NCI-H1048 (cell line): ENCODE measurements around the gene MNX1.

Experiments
- DNase-seq: peaks from one replicate; lab custom pipeline; 2025; lab: John Stamatoyannopoulos, UW

The MNX1 gene

GRCh38 chr7:157014635-157015555, 4.4 kb upstream of the MNX1 start:
- DNase-seq, result no peak

GRCh38 chr7:157013602-157014549, 3.4 kb upstream of the MNX1 start:
- no peak for DNase-seq

- no peak for DNase-seq
Measured at GRCh38 chr7:157013101-157013500, 2.6 kb upstream of the MNX1 start.

GRCh38 chr7:157012113-157012547, 1.7 kb upstream of the MNX1 start:
- DNase-seq, result no peak

- no peak for DNase-seq
Measured at GRCh38 chr7:157011333-157012112, 1.1 kb upstream of the MNX1 start.

GRCh38 chr7:157009778-157010587, 480 bp downstream of the MNX1 start:
- no peak for DNase-seq

GRCh38 chr7:157009170-157009777, 1.2 kb downstream of the MNX1 start:
- DNase-seq, result no peak

GRCh38 chr7:157008206-157009169, 2.0 kb downstream of the MNX1 start:
- no peak for DNase-seq

GRCh38 chr7:157007470-157008066, 2.9 kb downstream of the MNX1 start:
- DNase-seq, result no peak

GRCh38 chr7:157006829-157007469, 3.5 kb downstream of the MNX1 start:
- no peak for DNase-seq

- no peak for DNase-seq
Measured at GRCh38 chr7:157006205-157006747, 4.2 kb downstream of the MNX1 start.

- no peak for DNase-seq
Measured at GRCh38 chr7:157005456-157006204, 4.8 kb downstream of the MNX1 start.

- DNase-seq, result no peak
Measured at GRCh38 chr7:157004521-157005455, 5.7 kb downstream of the MNX1 start.

- DNase-seq, result no peak
Measured at GRCh38 chr7:157003756-157004520, 6.5 kb downstream of the MNX1 start.

GRCh38 chr7:157003445-157003755, 7.1 kb downstream of the MNX1 start:
- DNase-seq, result no peak
